ENCODE data around the gene YJU2.

- TF ChIP-seq POLR2A (IDR thresholded peaks at IDR 0.05) (no peak), CTCF (IDR thresholded peaks at IDR 0.05) (no peak)
Observed at GRCh38 chr19:4310247-4311121, 63.6 kb downstream of the YJU2 start.
